GM04503 (cell line): ENCODE results near the gene ITPR2.
A peak's percentile ranks its signal among the peaks of the same experiment; 100 is the strongest.
"Not testable (repeated sequence)": the region's sequence is repeated elsewhere in the genome, so short reads cannot be mapped to it uniquely, and the experiment has no call there.

Source experiments
- DNase-seq: peaks from one replicate; pipeline ENCODE4 v3.0.0-alpha.2; 2012; ENCODE audit warnings: low read depth

ITPR2 gene

GRCh38 chr12:26786865-26787514 is 46.0 kb downstream of the ITPR2 start:
- DNase-seq, result peak; percentile 54

- DNase-seq, result no peak
Observed at GRCh38 chr12:26786491-26786864, 46.5 kb downstream of the ITPR2 start.

- not testable (repeated sequence) for DNase-seq
Observed at GRCh38 chr12:26783816-26784379, 49.1 kb downstream of the ITPR2 start.

GRCh38 chr12:26783131-26783526 is 49.9 kb downstream of the ITPR2 start:
- no peak for DNase-seq

GRCh38 chr12:26782372-26783130 is 50.4 kb downstream of the ITPR2 start:
- no peak for DNase-seq

GRCh38 chr12:26780656-26781055 is 52.3 kb downstream of the ITPR2 start:
- not testable (repeated sequence) for DNase-seq

GRCh38 chr12:26778173-26778775 is 54.7 kb downstream of the ITPR2 start:
- not testable (repeated sequence) for DNase-seq

GRCh38 chr12:26777236-26777635 is 55.8 kb downstream of the ITPR2 start:
- DNase-seq, result no peak

- not testable (repeated sequence) for DNase-seq
Observed at GRCh38 chr12:26775991-26776390, 57.0 kb downstream of the ITPR2 start.

- DNase-seq, result no peak
Observed at GRCh38 chr12:26773313-26774104, 59.5 kb downstream of the ITPR2 start.

- no peak for DNase-seq
Observed at GRCh38 chr12:26771861-26772260, 61.1 kb downstream of the ITPR2 start.

- no peak for DNase-seq
Observed at GRCh38 chr12:26770239-26771070, 62.5 kb downstream of the ITPR2 start.

- no peak for DNase-seq
Observed at GRCh38 chr12:26769611-26770010, 63.4 kb downstream of the ITPR2 start.

GRCh38 chr12:26768611-26769603 is 64.1 kb downstream of the ITPR2 start:
- DNase-seq, result no peak

- DNase-seq, result no peak
Observed at GRCh38 chr12:26767865-26768264, 65.1 kb downstream of the ITPR2 start.

- no peak for DNase-seq
Observed at GRCh38 chr12:26767116-26767515, 65.9 kb downstream of the ITPR2 start.

- DNase-seq, result no peak
Observed at GRCh38 chr12:26762186-26762585, 70.8 kb downstream of the ITPR2 start.

- no peak for DNase-seq
Observed at GRCh38 chr12:26761775-26762174, 71.2 kb downstream of the ITPR2 start.

- no peak for DNase-seq
Observed at GRCh38 chr12:26760657-26761293, 72.2 kb downstream of the ITPR2 start.
